22Rv1 (cell line): ENCODE data around the gene AASS.
"Not testable (repeated sequence)": the region's sequence is repeated elsewhere in the genome, so short reads cannot be mapped to it uniquely, and the experiment has no call there.

Experiments
- CTCF ChIP-seq: fragments of 450-650 bp; IDR thresholded peaks from 2 replicates; pipeline ENCODE4 v1.5.1; 2017; ENCODE audit warnings: mild to moderate bottlenecking
- ZFX ChIP-seq: fragments of 450-650 bp; IDR thresholded peaks from 2 replicates; pipeline ENCODE4 v1.6.1; 2017; ENCODE audit warnings: antibody characterized with exemption, borderline replicate concordance

DNA sequence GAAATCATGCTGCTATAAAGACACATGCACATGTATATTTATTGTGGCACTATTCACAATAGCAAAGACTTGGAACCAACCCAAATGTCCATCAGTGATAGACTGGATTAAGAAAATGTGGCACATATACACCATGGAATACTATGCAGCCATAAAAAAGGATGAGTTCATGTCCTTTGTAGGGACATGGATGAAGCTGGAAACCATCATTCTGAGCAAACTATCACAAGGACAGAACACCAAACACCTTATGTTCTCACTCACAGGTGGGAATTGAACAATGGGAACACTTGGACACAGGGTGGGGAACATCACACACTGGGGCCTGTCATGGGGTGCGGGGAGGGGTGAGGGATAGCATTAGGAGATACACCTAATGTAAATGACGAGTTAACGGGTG is 9.3 kb downstream of the AASS start:
- TF ChIP-seq CTCF, ZFX: not testable (repeated sequence)
